Measurements from ENCODE around the gene ITPKC. TPM values are rescaled to one million over a fixed set of nuclear protein-coding genes. Genes with fewer than 3 reads are reported as not detected.
A peak's percentile ranks its signal among the peaks of the same experiment; 100 is the strongest.
"Not testable (repeated sequence)": the region's sequence is repeated elsewhere in the genome, so short reads cannot be mapped to it uniquely, and the experiment has no call there.

The ITPKC gene
- polyA plus RNA-seq, 3 donors = 13.3 to 15.5 (median 13.5) TPM

GRCh38 chr19:40714441-40715299 is 2.2 kb upstream of the ITPKC start:
- DNase-seq (ENCODE audit: low read depth in 3 of 3, low spot score in 2 of 3) = peak; percentile 81 to 87 (median 85)

DNA sequence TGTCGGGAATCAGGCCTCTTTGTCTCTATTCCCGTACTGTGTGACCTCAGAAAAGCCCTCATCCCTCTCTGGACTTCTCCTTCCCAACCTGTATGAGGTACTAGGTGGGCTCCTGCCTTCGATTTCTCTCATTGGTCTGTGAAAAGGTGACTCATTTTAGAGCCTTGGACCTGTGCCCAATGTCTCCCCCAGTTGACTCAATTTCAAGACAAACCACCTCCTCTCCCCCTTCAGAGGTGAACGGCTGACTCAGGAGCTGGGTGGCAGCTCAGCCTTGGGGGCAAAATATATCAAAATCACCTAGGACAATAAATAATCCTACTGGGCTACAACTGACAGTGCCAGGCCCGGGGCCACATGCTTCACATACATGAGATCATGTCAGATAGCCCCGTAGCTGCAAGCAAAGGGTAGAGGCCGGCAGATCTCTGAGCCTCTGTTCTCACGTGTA is 856 bp upstream of the ITPKC start:
- no peak for DNase-seq (ENCODE audit: low read depth in 3 of 3, low spot score in 2 of 3)

- DNase-seq (ENCODE audit: low read depth in 3 of 3, low spot score in 2 of 3) = no peak
Observed at GRCh38 chr19:40717325-40717879, 490 bp downstream of the ITPKC start.

- DNase-seq (ENCODE audit: low read depth in 3 of 3, low spot score in 2 of 3) = no peak
Observed at GRCh38 chr19:40717880-40718773, 1.2 kb downstream of the ITPKC start.

- no peak for DNase-seq (ENCODE audit: low read depth in 3 of 3, low spot score in 2 of 3)
Observed at GRCh38 chr19:40718774-40719391, 2.0 kb downstream of the ITPKC start.

- DNase-seq (ENCODE audit: low read depth in 3 of 3, low spot score in 2 of 3) = no peak
Observed at GRCh38 chr19:40719414-40719894, 2.5 kb downstream of the ITPKC start.

DNA sequence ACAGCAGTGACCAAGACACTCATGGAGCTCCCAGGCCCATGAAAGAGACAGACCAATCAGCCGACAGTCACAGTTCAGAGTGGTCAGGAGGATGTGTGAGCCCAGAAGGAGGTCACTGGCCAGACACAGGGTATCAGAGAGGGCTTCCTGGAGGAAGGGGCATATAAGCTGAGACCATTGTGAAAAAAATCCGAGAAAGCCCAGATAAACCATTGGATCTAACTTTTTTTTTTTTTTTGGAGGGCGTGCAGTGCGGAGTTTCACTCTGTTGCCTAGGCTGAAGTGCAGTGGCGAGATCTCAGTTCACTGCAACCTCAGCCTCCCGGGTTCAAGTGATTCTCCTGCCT is 4.2 kb downstream of the ITPKC start:
- DNase-seq (ENCODE audit: low read depth in 3 of 3, low spot score in 2 of 3) = no peak

GRCh38 chr19:40721936-40722661 is 5.2 kb downstream of the ITPKC start:
- DNase-seq (ENCODE audit: low read depth in 3 of 3, low spot score in 2 of 3) = no peak

DNA sequence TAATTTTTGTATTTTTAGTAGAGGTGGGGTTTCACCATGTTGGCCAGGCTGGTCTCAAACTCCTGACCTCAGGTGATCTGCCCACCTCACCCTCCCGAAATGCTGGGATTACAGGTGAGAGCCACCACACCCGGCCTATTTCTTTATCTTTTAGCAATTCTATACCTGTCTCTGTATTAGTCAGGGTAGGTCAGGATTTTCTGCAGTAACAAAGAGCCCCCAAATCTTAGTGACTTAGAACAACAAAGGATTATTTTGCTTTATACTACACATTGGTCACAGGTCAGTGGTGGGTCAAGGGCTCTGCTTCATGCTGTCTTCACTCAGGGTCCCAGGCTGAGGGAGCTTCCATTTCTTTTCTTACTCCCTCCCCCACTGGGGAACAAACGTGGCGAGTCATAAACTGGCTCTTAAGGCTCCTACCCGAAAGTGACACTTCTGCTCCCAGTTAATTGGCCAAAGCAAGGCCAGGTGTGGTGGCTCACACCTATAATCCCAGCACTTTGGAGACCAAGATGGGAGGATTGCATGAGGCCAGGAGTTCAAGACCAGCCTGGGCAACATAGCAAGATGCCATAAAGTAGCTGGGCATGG is 6.8 kb downstream of the ITPKC start:
- no peak for DNase-seq (ENCODE audit: low read depth in 3 of 3, low spot score in 2 of 3)

GRCh38 chr19:40724315-40724714 is 7.4 kb downstream of the ITPKC start:
- no peak for DNase-seq (ENCODE audit: low read depth in 3 of 3, low spot score in 2 of 3)

- DNase-seq (ENCODE audit: low read depth in 3 of 3, low spot score in 2 of 3) = no peak
Observed at GRCh38 chr19:40724855-40725254, 7.9 kb downstream of the ITPKC start.

- DNase-seq (ENCODE audit: low read depth in 3 of 3, low spot score in 2 of 3) = no peak
Observed at GRCh38 chr19:40726279-40726678, 9.4 kb downstream of the ITPKC start.

GRCh38 chr19:40730065-40730464 is 13.2 kb downstream of the ITPKC start:
- DNase-seq (ENCODE audit: low read depth in 3 of 3, low spot score in 2 of 3) = not testable (repeated sequence)

DNA sequence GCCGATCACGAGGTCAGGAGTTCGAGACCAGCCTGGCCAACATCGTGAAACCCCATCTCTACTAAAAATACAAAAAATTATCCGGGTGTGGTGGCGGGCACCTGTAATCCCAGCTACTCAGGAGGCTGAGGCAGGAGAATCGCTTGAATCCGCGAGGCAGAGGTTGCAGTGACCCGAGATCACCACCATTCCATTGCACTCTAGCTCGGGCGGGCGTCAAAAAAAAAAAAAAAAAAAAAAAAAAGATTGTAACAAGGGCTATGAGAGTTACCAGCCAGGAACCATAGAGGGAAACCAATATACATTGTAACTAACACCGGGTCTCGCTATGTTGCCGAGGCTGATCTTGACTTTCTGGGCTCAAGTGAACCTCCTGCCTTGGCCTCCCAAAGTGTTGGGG is 15.4 kb downstream of the ITPKC start:
- DNase-seq (ENCODE audit: low read depth in 3 of 3, low spot score in 2 of 3) = not testable (repeated sequence)

GRCh38 chr19:40733149-40733548 is 16.2 kb downstream of the ITPKC start:
- no peak for DNase-seq (ENCODE audit: low read depth in 3 of 3, low spot score in 2 of 3)

- no peak for DNase-seq (ENCODE audit: low read depth in 3 of 3, low spot score in 2 of 3)
Observed at GRCh38 chr19:40735013-40735771, 18.3 kb downstream of the ITPKC start.

DNA sequence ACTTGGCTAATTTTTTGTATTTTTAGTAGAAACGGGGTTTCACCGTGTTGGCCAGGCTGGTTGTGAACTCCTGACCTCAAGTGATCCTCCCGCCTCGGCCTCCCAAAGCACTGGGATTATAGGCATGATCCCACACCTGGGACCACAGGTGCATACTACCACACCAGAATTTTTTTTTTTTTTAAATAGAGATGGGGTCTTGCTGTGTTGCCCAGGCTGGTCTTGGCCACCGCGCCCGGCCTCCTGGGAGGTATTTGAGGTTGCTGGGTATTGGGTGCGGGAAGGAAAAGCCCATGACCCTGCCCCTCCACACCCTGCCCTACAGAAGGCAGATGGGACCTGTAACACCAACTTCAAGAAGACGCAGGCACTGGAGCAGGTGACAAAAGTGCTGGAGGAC is 19.7 kb downstream of the ITPKC start:
- DNase-seq (ENCODE audit: low read depth in 3 of 3, low spot score in 2 of 3) = no peak

DNA sequence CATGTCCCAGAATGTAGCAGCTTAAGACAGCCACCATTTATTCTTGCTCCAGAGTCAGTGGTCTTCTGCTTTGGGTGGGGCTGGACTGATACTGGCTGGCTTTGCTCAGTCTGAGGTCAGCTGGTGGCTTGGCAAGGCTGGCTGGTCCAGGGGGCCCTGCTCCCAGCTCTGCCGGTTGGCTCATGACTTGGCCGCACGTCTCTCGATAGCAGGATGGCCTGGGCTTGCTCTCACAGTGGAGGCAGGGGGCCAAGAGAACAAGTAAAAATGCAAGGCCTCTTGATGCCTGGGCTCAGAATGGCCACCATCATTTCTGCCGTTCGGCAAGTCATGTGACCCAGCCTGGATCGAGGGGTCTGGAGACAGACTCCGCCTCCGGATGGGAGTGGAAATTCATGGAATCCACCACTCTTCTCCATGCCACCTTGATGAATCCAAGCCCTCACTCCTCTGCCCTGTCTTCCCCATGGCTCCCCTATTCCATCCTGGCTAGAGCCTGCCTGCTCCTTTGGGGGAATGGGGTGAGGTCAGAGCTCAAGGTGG is 20.3 kb downstream of the ITPKC start:
- no peak for DNase-seq (ENCODE audit: low read depth in 3 of 3, low spot score in 2 of 3)
